Measurements from ENCODE around the gene MCOLN3.

Gene MCOLN3, protein sequence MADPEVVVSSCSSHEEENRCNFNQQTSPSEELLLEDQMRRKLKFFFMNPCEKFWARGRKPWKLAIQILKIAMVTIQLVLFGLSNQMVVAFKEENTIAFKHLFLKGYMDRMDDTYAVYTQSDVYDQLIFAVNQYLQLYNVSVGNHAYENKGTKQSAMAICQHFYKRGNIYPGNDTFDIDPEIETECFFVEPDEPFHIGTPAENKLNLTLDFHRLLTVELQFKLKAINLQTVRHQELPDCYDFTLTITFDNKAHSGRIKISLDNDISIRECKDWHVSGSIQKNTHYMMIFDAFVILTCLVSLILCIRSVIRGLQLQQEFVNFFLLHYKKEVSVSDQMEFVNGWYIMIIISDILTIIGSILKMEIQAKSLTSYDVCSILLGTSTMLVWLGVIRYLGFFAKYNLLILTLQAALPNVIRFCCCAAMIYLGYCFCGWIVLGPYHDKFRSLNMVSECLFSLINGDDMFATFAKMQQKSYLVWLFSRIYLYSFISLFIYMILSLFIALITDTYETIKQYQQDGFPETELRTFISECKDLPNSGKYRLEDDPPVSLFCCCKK

DNA sequence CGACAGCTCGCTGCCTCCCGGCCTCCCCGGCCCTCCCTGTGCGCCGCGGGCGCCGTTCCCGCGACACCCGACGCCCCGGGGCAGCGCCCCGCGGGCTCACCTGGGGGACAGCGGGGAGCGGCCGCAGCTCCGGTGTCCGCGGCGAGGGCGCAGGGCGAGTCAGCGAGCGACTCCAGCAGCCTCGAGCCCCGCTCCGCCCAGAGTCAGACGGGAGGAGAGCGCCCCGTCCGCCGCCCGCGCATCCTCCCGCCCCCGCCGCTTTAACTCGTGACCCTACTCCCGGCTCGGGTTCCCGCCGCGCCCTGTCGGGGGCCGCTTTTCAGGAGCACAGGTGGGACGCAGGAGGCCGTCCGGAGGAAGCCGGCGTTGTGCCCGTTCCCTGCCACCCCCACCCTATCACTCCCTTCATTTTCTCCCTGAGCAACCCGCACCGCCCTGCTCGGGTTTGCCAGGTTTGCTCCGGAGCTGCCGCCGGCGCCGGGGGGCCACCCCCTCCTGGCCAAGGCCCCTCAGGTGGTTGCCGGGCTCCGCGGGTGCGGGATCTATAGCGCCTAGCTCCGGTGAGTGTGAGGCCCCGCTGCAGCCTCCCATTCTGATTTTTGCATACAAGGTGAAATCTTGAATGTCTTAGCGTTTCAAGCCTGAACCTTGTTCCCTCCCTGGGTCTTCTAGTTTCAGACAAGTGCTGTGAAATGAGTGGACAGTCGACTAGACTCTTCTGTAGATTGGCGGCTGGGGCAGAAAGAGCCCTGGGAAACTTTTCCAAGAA, at the start of gene MCOLN3:
Gene MCOLN3, minus strand, starts transcription at position 205 of the 769 bp plus-strand sequence. CDS start 3,140 bp downstream, outside the sequence.
- peak; percentile 86 for DNase-seq

DNA sequence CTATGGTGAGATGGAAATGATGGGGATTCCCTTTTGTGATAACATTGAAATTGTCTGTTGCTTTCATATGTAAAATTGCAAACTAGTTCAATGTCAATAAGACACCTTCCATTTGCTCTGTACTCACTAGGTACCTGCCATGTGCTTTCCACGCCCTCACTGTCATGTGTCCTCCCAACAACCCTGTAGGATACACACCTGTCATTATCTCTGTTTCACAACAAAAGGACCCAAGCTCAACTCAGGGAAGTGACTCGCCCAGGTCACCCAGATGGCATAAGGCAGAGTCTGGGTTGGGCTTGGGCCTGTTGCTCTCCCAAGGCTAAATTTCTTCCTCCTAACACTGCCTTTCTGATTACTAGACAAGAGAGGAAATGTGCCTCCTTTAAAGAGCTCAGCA, 45.3 kb upstream of the MCOLN3 start:
- peak; percentile 35 for DNase-seq

DNA sequence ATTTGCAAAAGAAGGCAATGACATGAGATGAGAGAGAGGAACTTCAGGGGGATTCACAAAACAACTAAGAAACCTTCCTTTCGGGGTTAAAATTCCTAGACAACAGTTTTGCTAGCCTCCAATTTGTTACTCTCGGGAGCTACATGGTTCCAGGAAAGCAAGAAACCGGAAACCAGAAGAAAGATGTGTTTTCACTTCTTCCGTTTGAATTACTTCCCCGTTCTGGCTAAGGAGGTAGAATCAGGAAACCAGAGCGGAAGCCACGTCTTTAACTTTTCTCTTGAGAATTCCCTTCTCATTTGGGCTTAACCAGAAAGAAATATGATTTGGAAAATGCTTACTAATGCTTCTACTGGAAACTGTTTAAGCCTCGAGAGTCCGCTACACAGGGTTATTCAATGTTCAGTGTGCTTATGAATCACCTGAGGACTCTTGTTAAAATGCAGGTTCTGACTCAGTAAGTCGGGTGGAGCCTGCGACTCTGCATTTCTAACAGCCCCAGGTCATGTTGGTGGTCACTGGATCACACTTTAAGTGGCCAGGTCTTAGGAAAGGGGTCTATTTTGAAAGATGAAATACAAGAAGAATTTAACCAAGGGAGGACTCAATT, 43.5 kb upstream of the MCOLN3 start:
- DNase-seq, result no peak

DNA sequence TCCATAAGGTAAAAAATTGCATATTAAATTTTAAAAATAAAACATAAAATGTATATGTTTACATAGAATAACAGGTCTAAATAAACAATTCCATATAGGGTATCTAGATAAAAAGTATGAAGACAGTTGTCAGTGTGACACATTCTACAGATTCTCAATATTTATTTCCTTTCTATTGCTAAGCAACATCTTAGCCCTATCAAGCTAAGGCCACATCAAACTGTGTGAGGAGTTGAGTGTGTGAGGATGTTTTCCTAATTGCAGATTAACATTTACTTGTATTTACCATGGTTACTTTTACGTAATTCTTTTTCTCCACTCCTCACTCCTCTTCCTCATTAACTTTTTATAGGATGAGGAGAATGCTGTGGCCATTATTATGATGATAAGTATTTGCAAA, 41.9 kb upstream of the MCOLN3 start:
- DNase-seq, result peak; percentile 15

DNA sequence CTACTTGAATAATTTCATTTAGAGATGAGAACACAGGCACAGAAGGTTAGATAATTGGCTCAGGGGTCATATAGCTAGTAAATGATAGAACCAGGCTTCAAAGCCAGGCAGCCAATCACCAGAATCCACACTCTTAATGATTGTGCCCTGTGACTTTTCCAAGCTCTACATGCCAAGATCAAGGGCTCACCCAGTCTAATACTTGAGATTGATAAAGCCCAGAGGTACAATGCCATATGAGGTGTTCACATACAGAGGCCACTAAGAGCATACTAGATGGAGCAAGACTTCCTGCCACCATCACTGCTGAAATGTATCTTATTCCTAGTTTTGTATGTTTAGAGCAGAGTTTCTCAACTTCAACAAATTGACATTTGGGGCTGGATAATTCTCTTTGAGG, 40.9 kb upstream of the MCOLN3 start:
- no peak for DNase-seq

DNA sequence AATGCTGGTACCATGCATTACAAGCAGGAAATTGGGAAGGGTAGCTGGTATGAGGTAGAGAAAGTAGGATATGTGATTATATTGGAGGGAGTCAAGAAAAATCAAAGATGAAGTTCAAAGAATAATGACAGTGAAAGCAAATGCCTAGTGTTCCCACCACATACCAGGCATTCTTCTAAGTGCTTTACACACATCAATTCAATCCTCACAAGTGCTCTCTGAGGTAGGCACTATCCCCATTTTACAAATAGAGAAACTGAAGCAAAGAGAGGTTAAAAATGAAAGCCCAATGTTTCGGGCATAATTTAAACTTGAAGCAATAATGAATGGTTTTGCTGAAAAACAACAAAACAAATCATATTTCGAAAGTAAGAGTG, 40.1 kb upstream of the MCOLN3 start:
- DNase-seq, result no peak

DNA sequence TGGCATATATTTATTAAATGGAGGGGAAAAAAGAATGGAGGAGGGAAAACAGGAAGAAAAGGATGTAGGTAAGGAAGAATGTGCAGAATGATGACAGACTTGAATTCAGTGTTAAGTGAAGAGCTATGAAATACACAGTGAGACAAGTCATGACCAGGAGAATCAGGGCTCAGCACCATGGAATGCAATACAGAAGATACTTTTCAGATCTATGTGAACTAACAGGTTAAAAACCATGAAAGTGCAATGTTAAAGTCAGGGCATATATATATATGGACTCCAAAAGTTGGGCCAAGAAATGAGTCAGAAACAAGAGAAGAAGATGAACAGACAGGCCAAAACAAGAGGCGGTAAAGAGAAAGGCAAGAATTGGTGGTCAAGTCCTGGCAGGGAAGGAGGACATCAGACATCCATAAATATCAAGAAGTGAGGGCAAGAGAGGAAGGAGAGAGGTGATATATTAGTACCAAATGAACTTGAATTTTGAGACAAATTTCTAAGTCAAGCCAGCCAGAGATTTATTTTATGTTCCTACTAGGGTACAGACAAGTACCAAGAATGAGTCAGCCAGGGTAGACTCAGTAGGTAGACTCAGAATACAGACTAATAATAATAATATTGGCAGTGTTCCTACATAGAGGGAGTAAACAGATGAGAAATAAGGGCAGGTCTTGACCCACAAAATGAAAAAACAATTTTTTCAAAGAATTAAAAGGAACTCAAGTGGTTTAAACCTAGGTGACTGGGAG, 39.5 kb upstream of the MCOLN3 start:
- no peak for DNase-seq

DNA sequence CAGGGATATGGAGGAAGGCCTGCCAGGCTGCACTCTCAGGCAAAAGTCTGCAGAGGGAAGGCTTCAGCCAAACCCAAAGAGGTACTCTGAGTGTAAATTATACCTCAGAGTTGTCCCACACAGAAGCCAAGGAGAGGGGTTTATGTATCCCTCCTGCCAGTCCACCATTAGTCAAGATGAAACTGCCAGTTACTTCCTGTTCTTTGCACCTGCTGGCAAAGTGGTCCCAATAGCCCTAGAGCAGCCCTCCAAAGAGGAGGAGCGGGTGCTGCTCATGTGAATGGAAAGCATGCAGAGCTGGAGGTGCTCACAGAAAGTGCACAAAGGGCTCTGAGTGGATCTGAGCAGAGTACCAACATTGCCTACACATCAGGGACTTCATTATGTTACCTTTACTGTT, 37.1 kb upstream of the MCOLN3 start:
- DNase-seq, result no peak

DNA sequence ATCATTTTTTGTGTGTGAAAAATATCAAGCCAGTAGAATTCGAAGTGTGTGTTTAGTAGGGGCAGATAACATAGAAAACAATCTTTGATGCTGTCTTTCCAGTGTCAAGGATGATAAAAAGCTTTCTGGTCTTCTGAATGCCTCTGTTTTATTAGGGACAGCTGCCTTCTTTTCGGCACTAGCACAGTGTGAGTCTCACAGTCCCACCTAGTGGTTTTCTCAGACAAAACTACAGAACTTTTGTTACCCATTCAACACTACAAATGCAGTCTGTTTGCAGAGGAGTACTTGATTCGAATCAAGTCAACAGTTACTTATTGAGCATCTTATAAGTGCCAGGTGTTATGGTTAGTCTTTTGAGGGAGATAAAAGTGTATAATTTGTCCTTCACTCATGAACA, 30.6 kb upstream of the MCOLN3 start:
- DNase-seq, result no peak

DNA sequence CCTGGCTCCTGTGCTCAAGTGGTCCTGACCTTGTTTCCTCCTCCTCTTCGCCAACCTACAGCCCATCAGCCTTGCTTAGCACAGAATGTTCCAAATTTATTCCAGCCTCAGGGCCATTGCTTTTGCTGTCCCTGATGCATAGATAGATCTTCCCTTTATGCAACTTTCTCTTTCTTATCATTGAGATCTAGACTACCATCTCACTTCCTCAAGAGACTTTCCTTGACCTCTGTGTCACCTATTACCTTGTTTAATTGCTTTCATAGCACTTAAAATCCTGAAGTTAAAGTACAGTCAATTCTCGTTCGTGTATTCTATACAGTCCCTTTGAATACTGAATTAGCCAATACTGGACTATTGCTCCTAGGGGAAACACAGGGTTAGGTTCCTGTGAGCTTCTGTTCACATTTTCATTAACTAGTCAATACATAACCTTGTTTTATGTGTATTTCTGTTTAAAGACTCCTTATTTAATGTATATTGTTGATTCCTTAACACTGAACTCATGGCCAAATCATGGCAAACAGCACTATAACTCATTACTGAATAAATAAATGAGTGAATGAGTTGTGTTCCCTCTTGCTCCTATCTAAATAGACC, 26.2 kb upstream of the MCOLN3 start:
- DNase-seq, result no peak

DNA sequence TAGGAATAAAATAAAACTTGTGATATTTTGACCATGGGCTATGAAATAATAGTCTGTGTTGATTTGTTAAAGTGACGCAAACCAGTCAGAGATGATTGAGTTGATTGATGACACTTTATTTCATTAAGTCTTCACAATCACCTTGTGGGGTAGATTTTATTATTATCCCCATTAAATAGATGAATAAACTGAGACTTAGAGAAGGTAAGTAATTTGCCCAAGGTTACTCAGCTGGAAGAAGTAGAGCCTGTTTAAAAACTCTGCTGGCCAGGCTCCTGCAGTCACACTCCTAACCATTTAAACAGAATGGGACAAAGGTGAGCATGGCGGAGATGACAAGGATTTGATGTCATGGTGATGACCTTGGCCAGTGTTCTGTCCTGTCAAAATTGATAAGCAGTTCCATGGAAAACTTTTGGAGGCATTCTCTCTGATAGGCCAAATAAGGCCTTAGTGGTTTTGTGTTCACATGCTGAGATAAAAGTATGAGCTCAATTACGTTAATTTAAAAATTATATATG, 22.7 kb upstream of the MCOLN3 start:
- no peak for DNase-seq

DNA sequence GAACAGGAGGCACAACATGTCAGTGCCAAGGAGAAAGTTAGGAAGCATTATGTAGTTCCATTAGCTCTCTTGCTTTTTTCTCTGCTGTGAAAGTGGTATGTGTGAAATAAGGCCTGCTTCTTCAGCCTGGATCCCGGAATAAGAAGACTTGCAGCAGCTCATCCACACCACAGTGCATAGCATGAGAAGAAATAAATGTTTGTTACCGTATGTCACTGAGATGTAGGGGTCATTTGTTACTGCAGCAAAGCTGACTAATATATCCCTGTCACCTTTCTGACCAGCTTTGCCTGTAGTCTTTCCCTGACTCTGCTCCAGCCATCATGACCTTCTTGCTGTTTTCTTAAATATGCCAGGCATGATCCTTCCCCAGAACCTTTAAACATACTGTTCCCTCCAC, 20.5 kb upstream of the MCOLN3 start:
- no peak for DNase-seq

DNA sequence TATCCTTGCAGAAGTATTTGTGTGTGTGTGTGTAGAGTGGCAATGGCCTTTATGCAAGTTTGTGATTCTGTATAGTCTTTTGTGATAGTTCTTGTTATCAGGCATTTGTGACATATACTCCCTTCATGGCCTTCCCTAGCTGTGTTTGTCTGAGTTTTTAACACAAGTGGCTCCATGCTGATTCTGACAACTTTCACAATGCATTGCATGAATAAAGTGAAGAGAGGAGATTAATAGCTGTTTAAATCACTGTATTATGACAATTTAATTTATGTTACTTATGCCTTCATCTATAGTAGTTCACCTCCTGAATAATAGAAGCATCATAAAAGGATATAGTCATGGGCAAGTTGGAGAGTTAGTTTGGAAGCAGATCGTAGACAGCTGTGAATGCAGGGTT, 17.2 kb upstream of the MCOLN3 start:
- no peak for DNase-seq

DNA sequence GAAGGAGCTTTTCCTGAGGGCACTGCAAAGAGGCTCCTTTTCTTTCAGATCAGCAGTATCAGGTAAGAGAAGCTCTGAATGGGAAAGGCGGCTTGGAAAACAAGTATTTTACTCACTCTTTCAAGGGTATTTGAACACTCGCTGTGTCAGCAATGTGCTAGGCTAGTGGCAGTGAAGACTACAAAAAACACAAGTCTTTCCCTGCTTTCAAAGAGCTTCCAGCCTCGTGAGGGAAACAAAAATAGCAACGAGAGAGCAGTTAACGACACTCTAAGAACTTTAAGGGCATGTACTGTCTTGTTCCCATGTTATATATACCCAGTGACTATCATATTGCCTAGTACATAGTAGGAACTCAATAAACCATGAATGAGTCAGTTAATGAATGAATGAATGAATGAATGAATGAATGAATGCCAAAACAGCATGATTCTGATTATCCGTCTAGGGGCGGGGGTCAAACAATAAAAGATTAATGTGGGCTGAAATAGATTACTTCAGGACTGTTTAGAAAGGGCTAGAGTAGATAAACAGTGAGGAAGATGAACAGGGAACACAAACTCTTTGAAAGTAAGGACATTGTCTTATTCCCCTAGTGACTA, 14.2 kb upstream of the MCOLN3 start:
- no peak for DNase-seq

DNA sequence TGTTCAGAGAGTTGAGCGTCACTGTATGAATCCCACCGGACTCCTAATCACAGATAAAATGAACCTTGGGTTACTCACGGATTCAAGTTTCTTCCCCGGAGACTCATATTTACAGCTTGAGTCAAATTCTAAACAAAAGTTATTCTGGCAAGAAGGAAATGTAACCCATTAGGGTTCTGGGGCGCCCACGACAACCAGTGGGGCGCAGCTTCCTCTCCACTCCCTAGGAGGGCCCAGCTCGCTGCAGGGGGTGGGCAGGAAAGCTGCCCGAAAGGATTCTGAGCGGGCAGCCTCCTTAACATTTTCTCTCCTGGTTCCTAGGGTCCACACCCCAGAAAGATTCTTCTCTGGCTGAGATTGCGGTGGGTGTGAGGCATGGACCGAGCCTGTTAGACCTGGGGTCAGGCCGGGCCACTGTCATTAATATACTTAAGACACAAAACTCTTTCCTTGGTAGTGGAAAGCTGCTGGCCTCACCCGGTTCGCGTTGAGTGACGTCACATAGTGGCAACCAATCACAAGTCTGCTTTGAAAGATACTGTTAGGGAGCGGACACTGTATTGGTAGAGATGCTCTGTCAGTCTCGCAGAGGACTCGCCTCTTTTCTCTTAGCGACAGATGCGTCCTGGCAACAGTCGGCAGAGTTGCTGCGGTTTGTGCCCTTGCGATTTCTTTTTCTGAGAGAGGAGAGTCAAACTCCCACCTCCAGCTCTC, 13.6 kb upstream of the MCOLN3 start:
- peak; percentile 99 for DNase-seq

DNA sequence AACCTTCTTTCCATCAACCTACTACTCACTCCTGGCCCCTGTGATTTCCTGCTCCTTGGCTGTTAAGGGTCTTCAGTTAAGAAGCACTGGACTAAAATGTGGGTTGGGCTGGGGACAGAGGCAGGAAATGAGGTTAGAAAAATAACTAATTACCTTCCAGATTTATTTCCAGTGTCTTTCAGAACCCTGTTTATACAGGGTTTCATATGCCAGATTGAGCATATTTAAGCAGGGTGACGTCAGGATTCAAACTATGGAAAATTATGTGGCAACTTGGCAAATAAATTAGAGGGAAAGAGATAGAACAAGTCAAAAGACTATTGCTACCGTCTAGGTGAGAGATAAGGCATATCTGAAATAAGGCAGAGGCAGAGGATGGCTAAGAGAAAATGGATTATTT, 11.7 kb upstream of the MCOLN3 start:
- DNase-seq, result no peak

DNA sequence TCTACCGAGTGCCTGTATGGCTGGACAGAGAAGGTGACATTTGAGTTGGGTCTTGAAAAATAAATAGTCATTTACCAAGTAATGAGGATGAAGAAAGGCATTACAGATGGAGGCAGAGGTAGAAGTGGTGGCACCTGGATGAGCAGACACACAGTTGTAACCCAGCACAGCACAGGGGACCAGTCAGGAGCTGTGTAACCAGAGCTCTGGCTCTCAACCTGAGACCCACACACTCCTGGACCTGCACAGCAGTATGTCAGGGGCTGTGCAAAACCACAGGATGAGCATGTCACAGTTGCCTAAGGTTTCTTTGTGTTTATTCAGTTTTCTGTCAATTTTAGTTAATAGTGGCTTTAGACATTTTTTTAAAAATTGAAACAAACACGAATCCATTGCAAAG, 11.3 kb upstream of the MCOLN3 start:
- DNase-seq, result no peak

DNA sequence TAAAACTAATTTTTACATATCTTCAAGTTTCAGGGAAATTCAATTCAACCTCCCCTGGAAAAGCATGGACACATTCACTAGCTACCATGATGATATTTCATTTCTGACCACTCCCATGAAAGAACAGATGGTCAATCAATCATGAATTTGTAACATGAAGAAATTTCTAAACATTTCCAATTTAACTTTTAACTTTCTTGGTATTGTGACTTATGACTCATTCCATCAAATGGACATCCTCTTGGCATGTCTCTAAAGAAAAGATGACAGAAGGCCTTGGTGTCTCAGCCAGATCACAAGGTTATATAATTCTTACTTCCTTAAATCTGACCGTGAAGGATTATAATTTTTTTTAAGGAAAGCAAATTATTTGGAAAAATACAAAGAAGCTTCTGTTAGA, 10.5 kb upstream of the MCOLN3 start:
- DNase-seq, result no peak

DNA sequence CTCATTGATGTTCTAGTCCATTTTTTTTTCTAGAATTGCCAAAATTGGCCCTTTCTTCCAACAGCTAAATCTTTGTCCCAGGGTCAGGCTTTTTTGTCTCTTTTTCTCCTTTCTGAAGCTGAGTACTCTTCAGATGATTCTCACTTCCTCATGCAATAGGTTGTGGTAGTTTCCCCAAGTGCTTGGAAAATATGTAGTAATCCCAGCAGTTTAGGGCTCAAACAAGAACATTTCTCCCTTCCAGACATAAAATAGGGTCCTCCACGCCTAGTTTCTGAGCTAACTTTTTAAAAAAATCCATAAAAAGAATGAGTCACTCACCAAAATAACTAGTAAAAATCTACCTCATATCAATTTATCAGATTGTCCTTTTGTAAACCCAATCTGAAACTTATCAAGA, 10.0 kb upstream of the MCOLN3 start:
- no peak for DNase-seq

DNA sequence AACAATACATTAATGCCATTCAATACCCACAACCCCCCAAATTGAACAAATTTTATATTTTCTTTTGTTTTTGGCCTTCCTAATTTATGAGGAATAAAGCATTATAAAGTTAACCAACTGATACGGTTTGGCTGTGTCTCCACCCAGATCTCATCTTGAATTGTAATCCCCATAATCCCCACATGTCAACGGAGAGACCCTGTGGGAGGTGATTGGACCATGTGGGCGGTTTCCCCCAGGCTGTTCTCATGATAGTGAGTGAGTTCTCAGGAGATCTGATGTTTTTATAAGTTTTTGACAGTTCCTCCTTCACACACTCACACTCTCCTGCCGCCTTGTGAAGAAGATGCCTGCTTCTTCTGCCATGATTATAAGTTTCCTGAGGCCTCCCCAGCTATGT, 6.4 kb upstream of the MCOLN3 start:
- DNase-seq, result no peak

DNA sequence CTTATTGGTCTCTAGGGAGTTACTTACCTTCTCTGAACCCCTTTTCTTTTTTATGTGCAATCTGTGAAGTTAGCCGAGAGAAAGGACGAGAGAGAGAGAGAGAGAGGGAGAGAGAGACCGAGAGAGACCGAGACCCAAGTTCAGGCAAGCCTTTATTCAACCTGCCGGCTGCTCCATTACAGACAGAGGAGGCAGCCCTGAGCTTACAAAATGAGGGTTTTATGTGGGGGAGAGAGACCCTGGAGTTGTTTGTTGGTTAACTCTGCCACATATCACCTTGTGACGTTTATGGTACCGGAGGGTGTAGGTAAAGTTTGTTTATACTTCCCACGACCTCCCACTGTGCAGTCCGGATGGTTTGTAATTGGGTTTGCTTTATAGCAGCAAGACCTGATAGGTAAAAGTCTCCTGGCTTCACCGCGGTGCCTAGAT, 1.5 kb upstream of the MCOLN3 start:
- DNase-seq, result no peak
